Stimulated activated CD4-positive, alpha-beta T cell treated with anti-CD3 and anti-CD28 coated beads, Interleukin-12 subunit alpha, Interleukin-12 subunit beta, amount 100 ng/mL, for 4 hours (primary cell): ENCODE results near the gene RAB11A.

Experiments used
- DNase-seq: peaks from one replicate; pipeline ENCODE4 v3.0.0-alpha.2; 2020

The RAB11A gene

GRCh38 chr15:65887565-65887964 is 18.3 kb downstream of the RAB11A start:
- DNase-seq = no peak

GRCh38 chr15:65888981-65889380 is 19.7 kb downstream of the RAB11A start:
- DNase-seq = no peak

- DNase-seq = no peak
Measured at GRCh38 chr15:65893060-65893459, 23.8 kb downstream of the RAB11A start.

GRCh38 chr15:65896236-65896635 is 26.9 kb downstream of the RAB11A start:
- DNase-seq = no peak

- no peak for DNase-seq
Measured at GRCh38 chr15:65900488-65900887, 31.2 kb downstream of the RAB11A start.

GRCh38 chr15:65901336-65901735 is 32.0 kb downstream of the RAB11A start:
- no peak for DNase-seq

GRCh38 chr15:65901836-65902235 is 32.5 kb downstream of the RAB11A start:
- DNase-seq = no peak

- no peak for DNase-seq
Measured at GRCh38 chr15:65902373-65902772, 33.1 kb downstream of the RAB11A start.

- no peak for DNase-seq
Measured at GRCh38 chr15:65903296-65904073, 34.2 kb downstream of the RAB11A start.

- DNase-seq = no peak
Measured at GRCh38 chr15:65904301-65904700, 35.0 kb downstream of the RAB11A start.

GRCh38 chr15:65906396-65906795 is 37.1 kb downstream of the RAB11A start:
- DNase-seq = no peak

GRCh38 chr15:65907661-65908060 is 38.4 kb downstream of the RAB11A start:
- no peak for DNase-seq

GRCh38 chr15:65908876-65909275 is 39.6 kb downstream of the RAB11A start:
- DNase-seq = no peak

GRCh38 chr15:65909831-65910230 is 40.5 kb downstream of the RAB11A start:
- no peak for DNase-seq

- no peak for DNase-seq
Measured at GRCh38 chr15:65910341-65910740, 41.0 kb downstream of the RAB11A start.

GRCh38 chr15:65912235-65912634 is 42.9 kb downstream of the RAB11A start:
- DNase-seq = no peak

- DNase-seq = no peak
Measured at GRCh38 chr15:65913631-65914199, 44.4 kb downstream of the RAB11A start.

GRCh38 chr15:65914386-65914785 is 45.1 kb downstream of the RAB11A start:
- DNase-seq = no peak

- DNase-seq = no peak
Measured at GRCh38 chr15:65914981-65915925, 46.0 kb downstream of the RAB11A start.

- no peak for DNase-seq
Measured at GRCh38 chr15:65916041-65916663, 46.9 kb downstream of the RAB11A start.

- peak; percentile 19 for DNase-seq
Measured at GRCh38 chr15:65916664-65917406, 47.5 kb downstream of the RAB11A start.

GRCh38 chr15:65917407-65917756 is 48.1 kb downstream of the RAB11A start:
- no peak for DNase-seq
